PC-3 (cell line): ENCODE results near the gene SUGCT.

Experiments used
- EZH2 ChIP-seq: fragments of 300-600 bp; sonication (generic); IDR thresholded peaks from one replicate; pipeline ENCODE4 v1.6.1; 2017; ENCODE audit warnings: antibody characterized with exemption, mild to moderate bottlenecking, low read length; ENCODE audit not compliant: unreplicated experiment
- EZH2phosphoT487 ChIP-seq: fragments of 300-600 bp; sonication (generic); IDR thresholded peaks from 2 replicates; pipeline ENCODE4 v1.6.1; 2018; ENCODE audit warnings: mild to moderate bottlenecking, antibody characterized with exemption, low read length, borderline replicate concordance
- TF ChIP-seq, protein P1 (sequence below): fragments of 300-600 bp; sonication (generic); conservative IDR thresholded peaks from 2 replicates; pipeline ENCODE4 v1.5.1; 2017; ENCODE audit warnings: antibody characterized with exemption, low read depth, mild to moderate bottlenecking, low read length

DNA sequence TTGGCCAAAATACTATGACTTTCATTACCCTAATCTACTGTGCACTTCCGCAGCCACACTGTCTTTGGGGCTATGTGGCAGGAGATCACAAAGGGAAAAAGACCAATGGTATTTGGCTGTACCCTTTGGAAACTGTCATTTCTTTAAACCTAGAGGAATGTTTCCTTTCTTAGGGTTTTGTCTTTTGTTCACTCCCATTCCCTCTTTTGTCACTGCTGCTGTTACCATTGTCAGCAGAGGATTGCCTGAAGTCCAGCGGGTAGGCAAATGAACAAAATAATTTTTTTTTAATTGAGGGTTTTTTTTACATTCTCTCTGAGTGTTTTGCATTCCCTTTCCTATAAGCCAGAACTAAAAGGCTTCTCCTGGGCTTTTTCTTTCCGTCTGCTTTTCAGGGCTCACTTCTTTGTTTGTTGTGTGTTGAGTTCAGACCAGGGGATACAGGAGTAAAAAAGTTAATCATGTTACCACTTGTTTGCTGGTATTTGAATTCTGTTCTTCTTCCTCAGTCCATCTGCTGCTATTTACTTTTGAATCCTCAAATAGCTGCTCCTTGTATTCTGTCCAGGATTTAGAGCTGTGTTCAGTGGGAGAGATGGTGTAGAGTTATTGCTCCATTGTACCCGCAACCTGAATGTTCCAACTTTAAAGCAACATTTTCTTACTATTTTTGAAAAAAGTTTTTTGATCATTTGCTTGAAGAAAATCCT is 374.6 kb downstream of the SUGCT start:
- TF ChIP-seq, protein P1, sequence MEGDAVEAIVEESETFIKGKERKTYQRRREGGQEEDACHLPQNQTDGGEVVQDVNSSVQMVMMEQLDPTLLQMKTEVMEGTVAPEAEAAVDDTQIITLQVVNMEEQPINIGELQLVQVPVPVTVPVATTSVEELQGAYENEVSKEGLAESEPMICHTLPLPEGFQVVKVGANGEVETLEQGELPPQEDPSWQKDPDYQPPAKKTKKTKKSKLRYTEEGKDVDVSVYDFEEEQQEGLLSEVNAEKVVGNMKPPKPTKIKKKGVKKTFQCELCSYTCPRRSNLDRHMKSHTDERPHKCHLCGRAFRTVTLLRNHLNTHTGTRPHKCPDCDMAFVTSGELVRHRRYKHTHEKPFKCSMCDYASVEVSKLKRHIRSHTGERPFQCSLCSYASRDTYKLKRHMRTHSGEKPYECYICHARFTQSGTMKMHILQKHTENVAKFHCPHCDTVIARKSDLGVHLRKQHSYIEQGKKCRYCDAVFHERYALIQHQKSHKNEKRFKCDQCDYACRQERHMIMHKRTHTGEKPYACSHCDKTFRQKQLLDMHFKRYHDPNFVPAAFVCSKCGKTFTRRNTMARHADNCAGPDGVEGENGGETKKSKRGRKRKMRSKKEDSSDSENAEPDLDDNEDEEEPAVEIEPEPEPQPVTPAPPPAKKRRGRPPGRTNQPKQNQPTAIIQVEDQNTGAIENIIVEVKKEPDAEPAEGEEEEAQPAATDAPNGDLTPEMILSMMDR = no peak
- TF ChIP-seq EZH2phosphoT487 = no peak
- no peak for TF ChIP-seq EZH2
